ENCODE results near the gene ARHGAP32. TPM values are rescaled to one million over a fixed set of nuclear protein-coding genes. Genes with fewer than 3 reads are reported as not detected.

Gene ARHGAP32
- total RNA-seq, 4 donors from 2014 or later: 41.3 to 108 (median 101) TPM

GRCh38 chr11:128917144-128917724, 274.9 kb downstream of the ARHGAP32 start:
- no peak for DNase-seq

GRCh38 chr11:128916681-128917080, 275.4 kb downstream of the ARHGAP32 start:
- no peak for DNase-seq
- H3K4me1 ChIP-seq: no peaks in the 10 kb centered on the region
- no peaks in the 10 kb centered on the region for H3K27me3 ChIP-seq
- no peaks in the 10 kb centered on the region for H3K36me3 ChIP-seq
- TF ChIP-seq CTCF (IDR thresholded peaks at IDR 0.05) (no peak), POLR2A (IDR thresholded peaks at IDR 0.05) (no peak)
- no peak overlapping the region for H3K4me3 ChIP-seq
- H3K27ac ChIP-seq: no peak overlapping the region
- no peaks in the 10 kb centered on the region for H3K9me3 ChIP-seq

More at GRCh38 chr11:128917144-128917724, 274.9 kb downstream of the ARHGAP32 start:
- no peak for TF ChIP-seq POLR2A (IDR thresholded peaks at IDR 0.05)
- TF ChIP-seq CTCF (IDR thresholded peaks at IDR 0.05): no peak
- no peak overlapping the region for H3K27ac ChIP-seq
- no peaks in the 10 kb centered on the region for H3K27me3 ChIP-seq
- H3K4me1 ChIP-seq: no peaks in the 10 kb centered on the region
- no peak overlapping the region for H3K4me3 ChIP-seq
- no peaks in the 10 kb centered on the region for H3K36me3 ChIP-seq
- H3K9me3 ChIP-seq: no peaks in the 10 kb centered on the region

GRCh38 chr11:128916037-128916572, 276.0 kb downstream of the ARHGAP32 start:
- TF ChIP-seq CTCF (IDR thresholded peaks at IDR 0.05) (no peak), POLR2A (IDR thresholded peaks at IDR 0.05) (no peak)
- no peak for DNase-seq
- H3K4me1 ChIP-seq: no peaks in the 10 kb centered on the region
- H3K4me3 ChIP-seq: no peak overlapping the region
- no peaks in the 10 kb centered on the region for H3K36me3 ChIP-seq
- H3K27ac ChIP-seq: no peak overlapping the region
- H3K27me3 ChIP-seq: no peaks in the 10 kb centered on the region
- H3K9me3 ChIP-seq: no peaks in the 10 kb centered on the region

- Histone ChIP-seq H3K4me3 (no peak overlapping the region), H3K9me3 (no peaks in the 10 kb centered on the region), H3K27ac (no peak overlapping the region), H3K27me3 (no peaks in the 10 kb centered on the region), H3K4me1 (no peaks in the 10 kb centered on the region), H3K36me3 (no peaks in the 10 kb centered on the region)
- no peak for DNase-seq
- TF ChIP-seq POLR2A (IDR thresholded peaks at IDR 0.05) (no peak), CTCF (IDR thresholded peaks at IDR 0.05) (no peak)
Observed at GRCh38 chr11:128915149-128915521, 277.0 kb downstream of the ARHGAP32 start.

Small RNAs within 50 kb of the gene (small RNA-seq; reads per million reads assigned to genes)
- gene RF00019: 0 reads per million in 2 donors
- 0 to 0.23 reads per million in 2 donors for gene RNU6-874P
- gene RNU6-876P: 0 reads per million in 2 donors

Other genes starting within 250 kb of the ARHGAP32 start
- gene TP53AIP1, start 249.5 kb downstream of the ARHGAP32 start, total RNA-seq: 1 to 10 TPM in 1 of 4 donors, under 1 TPM in 2, not detected in 1; 0.35 to 2.0 (median 0.47) TPM
- gene BARX2, start 183.5 kb upstream of the ARHGAP32 start, total RNA-seq: 10 to 100 TPM in 3 of 4 donors, 1 to 10 TPM in 1; 1.7 to 19.8 (median 15.7) TPM